ENCODE results near the gene PYGL.

DNA sequence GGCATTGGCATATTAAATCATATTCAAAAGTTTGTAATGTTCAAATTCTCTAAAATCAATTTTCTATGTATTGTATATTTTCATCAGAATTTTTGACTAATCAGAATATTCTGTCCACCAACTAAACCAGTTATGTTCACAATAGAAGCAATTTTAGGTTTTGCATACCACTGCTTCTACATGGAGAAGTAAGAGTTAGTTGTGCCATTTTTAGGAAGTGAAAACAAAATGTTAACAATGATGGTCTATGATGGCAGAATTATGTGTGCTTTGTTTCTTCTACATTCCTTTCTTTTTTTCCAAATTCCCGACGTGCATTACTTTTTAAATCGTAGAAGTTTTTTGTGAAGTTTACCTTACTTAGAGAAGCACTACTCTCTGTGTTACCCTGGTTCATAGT lies 42.9 kb downstream of the PYGL start:
- TF ChIP-seq POLR2A (IDR thresholded peaks at IDR 0.05), result no peak
- TF ChIP-seq, protein P1, sequence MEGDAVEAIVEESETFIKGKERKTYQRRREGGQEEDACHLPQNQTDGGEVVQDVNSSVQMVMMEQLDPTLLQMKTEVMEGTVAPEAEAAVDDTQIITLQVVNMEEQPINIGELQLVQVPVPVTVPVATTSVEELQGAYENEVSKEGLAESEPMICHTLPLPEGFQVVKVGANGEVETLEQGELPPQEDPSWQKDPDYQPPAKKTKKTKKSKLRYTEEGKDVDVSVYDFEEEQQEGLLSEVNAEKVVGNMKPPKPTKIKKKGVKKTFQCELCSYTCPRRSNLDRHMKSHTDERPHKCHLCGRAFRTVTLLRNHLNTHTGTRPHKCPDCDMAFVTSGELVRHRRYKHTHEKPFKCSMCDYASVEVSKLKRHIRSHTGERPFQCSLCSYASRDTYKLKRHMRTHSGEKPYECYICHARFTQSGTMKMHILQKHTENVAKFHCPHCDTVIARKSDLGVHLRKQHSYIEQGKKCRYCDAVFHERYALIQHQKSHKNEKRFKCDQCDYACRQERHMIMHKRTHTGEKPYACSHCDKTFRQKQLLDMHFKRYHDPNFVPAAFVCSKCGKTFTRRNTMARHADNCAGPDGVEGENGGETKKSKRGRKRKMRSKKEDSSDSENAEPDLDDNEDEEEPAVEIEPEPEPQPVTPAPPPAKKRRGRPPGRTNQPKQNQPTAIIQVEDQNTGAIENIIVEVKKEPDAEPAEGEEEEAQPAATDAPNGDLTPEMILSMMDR (IDR thresholded peaks at IDR 0.05), result no peak
- no peak for TF ChIP-seq POLR2AphosphoS5 (IDR thresholded peaks at IDR 0.05)

Data from sigmoid colon (tissue), 4 donors.